ENCODE data around the gene R3HCC1L.

DNA sequence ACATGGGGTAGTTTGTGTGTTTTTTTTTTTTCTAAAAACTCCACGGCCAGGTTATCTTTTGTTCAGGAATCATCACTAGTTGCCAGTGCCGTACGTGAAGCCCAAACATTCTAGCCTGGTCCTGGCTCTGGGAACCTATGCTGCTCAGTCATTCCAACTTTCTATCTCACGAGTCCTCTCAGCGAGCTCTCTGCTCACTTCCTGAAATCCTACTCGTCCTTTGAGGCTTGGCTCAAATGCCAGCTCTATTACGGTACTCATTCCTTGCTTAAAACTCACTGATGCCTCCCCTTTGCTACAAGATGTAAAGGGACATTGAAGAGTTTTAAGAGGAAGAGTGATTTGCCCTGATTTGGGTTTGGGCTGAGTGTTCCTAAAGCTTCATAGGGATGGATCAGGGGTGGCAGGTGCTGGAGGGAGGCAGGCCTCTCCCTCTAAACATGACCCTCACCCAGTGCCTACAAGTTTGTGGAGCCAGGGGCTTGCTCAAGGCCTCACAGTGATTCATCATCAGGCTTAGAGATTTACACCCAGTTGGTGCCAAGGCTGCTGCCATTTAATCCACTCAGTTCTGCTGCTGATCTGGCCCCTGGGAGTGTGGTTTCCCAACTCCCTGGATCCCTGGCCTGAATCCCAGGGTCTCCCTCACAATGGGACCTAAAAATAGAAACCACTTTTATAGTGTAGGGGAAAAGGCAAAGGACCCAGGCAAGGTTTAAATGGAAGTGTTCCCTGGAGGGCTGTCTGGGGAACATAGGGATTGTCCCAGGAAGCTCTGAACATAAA is 46.1 kb upstream of the R3HCC1L start:
- TF ChIP-seq EZH2 (optimal IDR thresholded peaks at IDR 0.05; ENCODE audit: low read depth, low read length) (no peak), CTCF (IDR thresholded peaks at IDR 0.05; ENCODE audit: low read length) (no peak)
